PC-9 (cell line): ENCODE data around the gene ARFGEF3.

Experiments
- CTCF ChIP-seq: fragments of 200-600 bp; sonication (generic); conservative IDR thresholded peaks from 2 replicates; pipeline ENCODE4 v1.6.1; 2017; ENCODE audit warnings: mixed run types, antibody characterized with exemption, mild to moderate bottlenecking, moderate library complexity
- EZH2 ChIP-seq: fragments of 200-600 bp; sonication (generic); IDR thresholded peaks from 2 replicates; pipeline ENCODE4 v1.8.0; 2017; ENCODE audit warnings: antibody characterized with exemption, low read depth

- TF ChIP-seq CTCF, result no peak
- no peak for TF ChIP-seq EZH2
These were observed 160.2 kb downstream of the ARFGEF3 start for GRCh38 chr6:138321934-138322333.
